ENCODE results near the gene UGT2A3. TPM values are rescaled to one million over a fixed set of nuclear protein-coding genes. Genes with fewer than 3 reads are reported as not detected.
"Not testable (repeated sequence)": the region's sequence is repeated elsewhere in the genome, so short reads cannot be mapped to it uniquely, and the experiment has no call there.

The UGT2A3 gene
- total RNA-seq, 3 donors from 2014 or later = under 0.01 TPM; not detected in 2

- Histone ChIP-seq H3K4me3 (no peak overlapping the region), H3K36me3 (no peaks in the 10 kb centered on the region), H3K27ac (no peak overlapping the region), H3K4me1 (no peaks in the 10 kb centered on the region), H3K9me3 (no peaks in the 10 kb centered on the region), H3K27me3 (no peaks in the 10 kb centered on the region)
- TF ChIP-seq CTCF (IDR thresholded peaks at IDR 0.05) (no peak), POLR2AphosphoS5 (IDR thresholded peaks at IDR 0.05) (no peak), POLR2A (IDR thresholded peaks at IDR 0.05) (no peak)
- no peak for DNase-seq (ENCODE audit: low spot score in 2 of 2)
- intact Hi-C loops (cut with DNase I; ENCODE audit: low total_unique reads) = no loop called here
Observed at GRCh38 chr4:68948044-68948743, 3.4 kb downstream of the UGT2A3 start.

GRCh38 chr4:68929076-68929737 is 22.4 kb downstream of the UGT2A3 start:
- Histone ChIP-seq H3K36me3 (no peaks in the 10 kb centered on the region), H3K4me3 (no peak overlapping the region), H3K27ac (no peak overlapping the region), H3K27me3 (no peaks in the 10 kb centered on the region), H3K9me3 (no peaks in the 10 kb centered on the region), H3K4me1 (no peaks in the 10 kb centered on the region)
- no peak for DNase-seq (ENCODE audit: low spot score in 2 of 2)
- TF ChIP-seq CTCF (IDR thresholded peaks at IDR 0.05) (no peak), POLR2A (IDR thresholded peaks at IDR 0.05) (no peak), POLR2AphosphoS5 (IDR thresholded peaks at IDR 0.05) (no peak)
- intact Hi-C loops (cut with DNase I; ENCODE audit: low total_unique reads) = no loop called here

- Histone ChIP-seq H3K36me3 (no peaks in the 10 kb centered on the region), H3K27me3 (no peaks in the 10 kb centered on the region), H3K4me1 (no peaks in the 10 kb centered on the region), H3K9me3 (no peaks in the 10 kb centered on the region), H3K4me3 (no peak overlapping the region), H3K27ac (no peak overlapping the region)
- intact Hi-C loops (cut with DNase I; ENCODE audit: low total_unique reads) = no loop called here
- no peak for DNase-seq (ENCODE audit: low spot score in 2 of 2)
- no peak for TF ChIP-seq POLR2A (IDR thresholded peaks at IDR 0.05)
- no peak for TF ChIP-seq POLR2AphosphoS5 (IDR thresholded peaks at IDR 0.05)
- TF ChIP-seq CTCF (IDR thresholded peaks at IDR 0.05) = no peak
Observed at GRCh38 chr4:68927165-68927564, 24.4 kb downstream of the UGT2A3 start.

DNA sequence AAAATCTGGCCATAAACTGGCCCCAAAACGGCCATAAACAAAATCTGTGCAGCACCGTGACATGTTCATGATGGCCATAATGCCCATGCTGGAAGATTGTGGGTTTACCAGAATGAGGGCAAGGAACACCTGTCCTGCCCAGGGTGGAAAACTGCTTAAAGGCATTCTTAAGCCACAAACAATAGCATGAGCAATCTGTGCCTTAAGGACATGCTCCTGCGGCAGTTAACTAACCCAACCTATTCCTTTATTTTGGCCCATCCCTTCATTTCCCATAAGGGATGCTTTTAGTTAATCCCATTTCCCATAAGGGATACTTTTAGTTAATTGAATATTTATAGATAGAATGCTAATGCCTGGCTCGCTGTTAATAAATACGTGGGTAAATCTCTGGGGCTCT is 29.4 kb downstream of the UGT2A3 start:
- H3K4me1 ChIP-seq; H3K36me3 ChIP-seq; H3K27ac ChIP-seq; H3K9me3 ChIP-seq; DNase-seq (ENCODE audit: low spot score in 2 of 2); intact Hi-C loops (cut with DNase I; ENCODE audit: low total_unique reads); H3K4me3 ChIP-seq; H3K27me3 ChIP-seq: not testable (repeated sequence)

DNA sequence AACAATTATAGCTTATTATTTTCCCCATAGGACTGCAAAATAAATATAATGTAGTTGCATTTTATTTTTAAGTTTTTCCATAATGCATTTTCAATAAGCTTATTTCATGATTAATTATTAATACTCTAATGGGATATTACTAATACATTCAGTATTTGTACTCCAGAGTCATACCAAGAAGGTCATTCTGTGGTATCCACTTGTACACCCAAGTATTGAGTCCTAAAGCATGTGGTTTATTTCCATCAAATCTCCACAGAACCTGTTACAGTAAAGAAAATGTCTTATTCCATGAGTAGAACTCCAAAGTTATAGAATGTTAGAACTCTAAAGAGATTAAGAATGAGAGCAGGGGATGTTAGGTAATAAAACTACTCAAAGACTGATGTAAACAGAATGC is 30.6 kb downstream of the UGT2A3 start:
- Histone ChIP-seq H3K36me3 (no peaks in the 10 kb centered on the region), H3K4me1 (no peaks in the 10 kb centered on the region), H3K27ac (no peak overlapping the region), H3K27me3 (no peaks in the 10 kb centered on the region), H3K4me3 (no peak overlapping the region), H3K9me3 (no peaks in the 10 kb centered on the region)
- intact Hi-C loops (cut with DNase I; ENCODE audit: low total_unique reads) = no loop called here
- no peak for DNase-seq (ENCODE audit: low spot score in 2 of 2)
- TF ChIP-seq POLR2AphosphoS5 (IDR thresholded peaks at IDR 0.05) (no peak), CTCF (IDR thresholded peaks at IDR 0.05) (no peak), POLR2A (IDR thresholded peaks at IDR 0.05) (no peak)
